HG03558 (cell line): Measurements from ENCODE around the gene RASGRF1.
"Not testable (repeated sequence)": the region's sequence is repeated elsewhere in the genome, so short reads cannot be mapped to it uniquely, and the experiment has no call there.

Experiments
- ATAC-seq: cut with Tn5 transposase; IDR thresholded peaks from one replicate; pipeline ENCODE4 v1.9.1; 2021; ENCODE audit warnings: moderate number of reproducible peaks; ENCODE audit not compliant: unreplicated experiment; ENCODE audit errors: extremely low read depth

Gene RASGRF1, protein sequence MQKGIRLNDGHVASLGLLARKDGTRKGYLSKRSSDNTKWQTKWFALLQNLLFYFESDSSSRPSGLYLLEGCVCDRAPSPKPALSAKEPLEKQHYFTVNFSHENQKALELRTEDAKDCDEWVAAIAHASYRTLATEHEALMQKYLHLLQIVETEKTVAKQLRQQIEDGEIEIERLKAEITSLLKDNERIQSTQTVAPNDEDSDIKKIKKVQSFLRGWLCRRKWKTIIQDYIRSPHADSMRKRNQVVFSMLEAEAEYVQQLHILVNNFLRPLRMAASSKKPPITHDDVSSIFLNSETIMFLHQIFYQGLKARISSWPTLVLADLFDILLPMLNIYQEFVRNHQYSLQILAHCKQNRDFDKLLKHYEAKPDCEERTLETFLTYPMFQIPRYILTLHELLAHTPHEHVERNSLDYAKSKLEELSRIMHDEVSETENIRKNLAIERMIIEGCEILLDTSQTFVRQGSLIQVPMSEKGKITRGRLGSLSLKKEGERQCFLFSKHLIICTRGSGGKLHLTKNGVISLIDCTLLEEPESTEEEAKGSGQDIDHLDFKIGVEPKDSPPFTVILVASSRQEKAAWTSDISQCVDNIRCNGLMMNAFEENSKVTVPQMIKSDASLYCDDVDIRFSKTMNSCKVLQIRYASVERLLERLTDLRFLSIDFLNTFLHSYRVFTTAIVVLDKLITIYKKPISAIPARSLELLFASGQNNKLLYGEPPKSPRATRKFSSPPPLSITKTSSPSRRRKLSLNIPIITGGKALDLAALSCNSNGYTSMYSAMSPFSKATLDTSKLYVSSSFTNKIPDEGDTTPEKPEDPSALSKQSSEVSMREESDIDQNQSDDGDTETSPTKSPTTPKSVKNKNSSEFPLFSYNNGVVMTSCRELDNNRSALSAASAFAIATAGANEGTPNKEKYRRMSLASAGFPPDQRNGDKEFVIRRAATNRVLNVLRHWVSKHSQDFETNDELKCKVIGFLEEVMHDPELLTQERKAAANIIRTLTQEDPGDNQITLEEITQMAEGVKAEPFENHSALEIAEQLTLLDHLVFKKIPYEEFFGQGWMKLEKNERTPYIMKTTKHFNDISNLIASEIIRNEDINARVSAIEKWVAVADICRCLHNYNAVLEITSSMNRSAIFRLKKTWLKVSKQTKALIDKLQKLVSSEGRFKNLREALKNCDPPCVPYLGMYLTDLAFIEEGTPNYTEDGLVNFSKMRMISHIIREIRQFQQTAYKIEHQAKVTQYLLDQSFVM (N-terminal part only)

DNA sequence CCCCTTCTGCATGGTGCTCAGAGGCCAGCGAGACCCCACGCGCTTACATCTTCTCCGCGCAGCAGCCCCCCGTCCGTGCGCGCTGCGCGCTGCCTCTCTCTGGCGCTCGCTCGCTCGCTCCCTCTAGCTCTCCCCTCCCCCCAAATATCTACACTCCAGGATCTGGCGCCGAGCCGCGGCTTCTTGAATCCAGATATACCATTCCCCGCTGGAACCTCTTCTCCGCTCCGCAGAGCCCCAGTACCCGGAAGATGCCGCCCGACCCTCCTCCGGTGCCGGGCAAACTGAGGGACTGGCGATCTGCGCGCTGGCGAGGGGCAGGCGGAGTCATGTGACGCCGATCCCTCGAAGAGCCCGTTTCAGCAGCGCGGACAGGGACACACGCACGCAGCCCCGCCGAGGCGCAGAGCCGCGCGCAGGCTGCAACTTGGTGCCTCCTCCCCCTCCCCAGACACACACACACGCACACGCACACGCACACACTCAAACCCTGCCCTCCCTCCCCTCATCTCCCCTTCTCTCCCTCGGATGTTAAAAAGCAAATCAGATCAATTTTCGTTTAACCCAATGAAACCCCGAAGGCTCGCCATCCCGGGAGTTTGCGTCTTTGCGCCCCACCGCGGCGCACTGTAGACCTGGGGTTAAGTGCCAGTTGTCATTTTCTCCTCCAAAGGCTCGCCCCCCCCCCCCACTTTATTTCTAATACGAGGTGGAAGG is at the start of gene RASGRF1:
Gene RASGRF1, minus strand, starts transcription at position 294 of the 717 bp plus-strand sequence. Its CDS starts 282 bp downstream, at position 12.
- no peak for ATAC-seq

DNA sequence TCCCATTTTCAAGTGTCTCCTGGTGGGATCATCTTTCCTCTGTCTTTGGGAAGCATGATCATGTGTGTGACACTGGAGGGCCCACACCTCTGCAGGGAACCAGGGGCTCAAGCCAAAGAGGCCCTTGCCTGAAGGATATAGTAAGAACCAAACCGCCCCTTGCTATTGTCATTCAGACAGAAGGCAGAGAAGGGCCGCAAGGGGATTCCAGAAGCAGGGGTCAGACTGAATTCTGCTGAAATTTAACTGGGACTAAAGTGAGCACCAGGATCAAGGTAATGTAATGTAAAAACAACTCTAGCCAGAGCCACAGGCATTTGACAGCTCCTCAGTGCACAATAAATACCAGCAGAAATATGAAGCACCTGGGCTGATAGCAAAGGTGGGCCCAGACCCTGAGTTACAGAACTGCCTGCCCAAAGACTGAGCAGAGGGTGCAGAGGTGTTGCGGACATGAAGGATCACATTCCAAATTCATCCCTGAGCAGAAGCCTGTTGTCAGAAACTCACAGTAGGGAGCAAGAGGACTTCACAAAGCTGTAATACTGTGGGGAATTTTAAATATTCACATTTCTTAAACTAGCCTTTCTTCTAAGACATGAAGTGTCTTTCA is 46.0 kb upstream of the RASGRF1 start:
- ATAC-seq: no peak

DNA sequence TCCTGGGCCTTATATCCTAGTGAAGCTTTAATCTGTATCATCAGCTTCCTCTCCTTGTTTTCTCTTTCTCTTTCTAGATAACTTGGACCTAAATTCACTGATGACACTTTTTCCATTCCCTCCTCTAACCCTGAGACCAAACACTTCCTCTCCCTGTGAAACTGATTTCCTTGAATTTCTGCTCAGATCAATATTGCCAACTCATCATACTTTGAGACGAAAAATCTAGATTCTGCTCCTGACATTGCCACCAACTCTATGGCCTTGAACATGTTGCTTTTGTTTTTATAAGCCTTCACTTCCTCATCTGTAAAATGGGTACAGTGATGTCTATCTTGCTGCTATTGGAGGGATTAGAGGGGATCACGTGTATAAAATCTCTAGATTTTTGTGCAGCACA is 42.7 kb upstream of the RASGRF1 start:
- no peak for ATAC-seq

DNA sequence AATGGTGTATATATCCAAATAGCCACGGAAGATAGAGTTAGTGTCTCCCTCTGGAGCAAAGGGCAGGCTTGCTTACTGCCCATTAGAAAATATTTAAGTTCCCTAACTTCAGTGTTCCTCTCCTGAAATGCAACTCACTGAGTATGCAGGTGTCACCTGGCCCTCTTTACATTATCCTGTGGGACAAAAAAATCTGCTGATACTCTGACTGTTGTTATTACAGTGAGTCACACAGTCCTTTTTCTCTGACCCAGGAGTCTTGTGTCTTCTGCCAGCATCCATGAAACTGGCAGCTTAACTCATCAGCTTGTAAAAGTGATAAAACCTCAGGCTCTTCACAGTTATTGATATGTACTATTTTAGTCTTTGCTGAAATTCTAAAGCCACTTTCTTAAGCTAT is 42.2 kb upstream of the RASGRF1 start:
- no peak for ATAC-seq

DNA sequence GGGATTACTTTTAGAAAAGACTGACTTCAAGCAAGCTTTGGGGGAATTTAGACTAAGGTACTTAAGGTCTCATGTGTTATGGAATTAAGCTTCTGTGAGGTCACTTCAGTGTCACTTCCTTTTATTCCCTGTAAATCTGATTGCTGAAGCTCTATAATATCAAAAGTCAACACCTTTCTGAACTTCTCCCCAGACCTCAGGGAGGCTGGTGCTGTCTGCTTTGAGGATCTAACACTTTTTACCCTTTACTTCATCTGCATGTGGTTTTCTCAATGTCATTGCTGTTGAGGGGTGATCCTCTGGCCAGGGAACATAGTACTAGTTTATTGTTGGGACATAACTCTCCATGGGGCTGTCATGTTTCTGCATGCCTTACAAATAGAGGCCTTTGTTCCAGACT is 41.8 kb upstream of the RASGRF1 start:
- no peak for ATAC-seq

DNA sequence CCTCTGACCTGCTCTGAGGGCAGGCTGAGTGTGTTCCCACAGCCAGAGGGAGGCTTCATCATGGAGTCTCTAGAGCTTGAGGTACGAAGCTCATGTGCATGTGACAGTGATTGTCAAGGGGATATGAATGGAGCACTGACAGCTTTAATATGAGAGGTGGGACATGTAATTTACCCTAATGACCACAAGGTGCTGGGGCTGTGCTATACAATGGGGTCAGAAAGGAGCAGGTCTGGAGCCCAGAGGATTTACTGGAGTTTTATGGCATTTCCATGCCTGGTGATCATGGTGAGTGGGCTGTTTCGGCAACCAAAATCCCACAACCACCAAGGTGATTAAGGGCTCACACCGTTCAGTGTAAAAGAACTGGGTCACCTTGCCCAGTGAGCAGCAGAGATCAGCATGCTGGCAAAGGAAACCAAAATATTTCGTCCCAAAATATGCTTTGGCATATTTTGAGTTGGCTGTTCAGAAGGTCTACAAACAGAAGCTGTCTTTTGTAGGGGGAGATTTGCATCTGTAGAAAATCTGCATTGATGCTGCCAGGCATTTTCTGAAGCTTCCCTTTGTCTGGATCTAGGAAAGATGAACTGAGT is 40.1 kb upstream of the RASGRF1 start:
- ATAC-seq: no peak

DNA sequence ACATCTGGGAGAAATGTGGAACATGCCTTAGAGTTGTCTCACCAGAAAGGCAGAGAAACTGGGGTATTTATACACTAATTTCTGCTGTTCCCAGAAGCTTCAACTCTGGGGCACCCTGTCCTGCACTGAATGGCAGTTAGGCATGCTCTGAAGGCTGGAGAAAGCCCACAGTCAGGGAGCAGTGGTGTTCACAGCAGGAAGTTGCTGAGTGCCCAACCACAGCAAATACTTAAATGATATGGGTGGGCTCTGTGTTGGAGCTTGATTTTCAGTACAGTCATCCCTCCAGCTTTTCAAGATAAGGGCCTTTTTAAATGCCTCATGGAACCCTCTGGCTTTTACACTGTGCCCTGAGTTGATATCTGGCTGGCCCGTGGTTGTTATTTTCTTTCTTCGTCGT is 38.7 kb upstream of the RASGRF1 start:
- no peak for ATAC-seq

DNA sequence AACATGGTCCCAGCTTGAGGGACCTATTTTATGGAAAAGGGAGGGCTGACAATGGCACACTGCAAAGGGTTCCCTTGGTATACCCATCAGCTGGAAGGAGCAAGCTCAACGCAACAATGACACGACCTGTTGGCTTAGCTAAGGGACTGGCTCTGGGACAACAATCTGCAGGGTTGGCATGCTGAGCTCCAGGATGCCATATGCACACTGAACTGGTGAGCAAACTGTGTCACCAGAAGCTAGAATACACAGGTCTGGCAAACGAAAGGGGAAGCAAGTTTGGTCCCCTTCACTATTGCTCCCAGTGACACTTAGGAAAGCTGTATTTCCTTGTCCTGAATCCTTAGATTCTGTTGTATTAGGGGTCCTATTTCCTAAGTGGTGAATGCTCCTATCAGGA is 38.0 kb upstream of the RASGRF1 start:
- ATAC-seq: no peak

DNA sequence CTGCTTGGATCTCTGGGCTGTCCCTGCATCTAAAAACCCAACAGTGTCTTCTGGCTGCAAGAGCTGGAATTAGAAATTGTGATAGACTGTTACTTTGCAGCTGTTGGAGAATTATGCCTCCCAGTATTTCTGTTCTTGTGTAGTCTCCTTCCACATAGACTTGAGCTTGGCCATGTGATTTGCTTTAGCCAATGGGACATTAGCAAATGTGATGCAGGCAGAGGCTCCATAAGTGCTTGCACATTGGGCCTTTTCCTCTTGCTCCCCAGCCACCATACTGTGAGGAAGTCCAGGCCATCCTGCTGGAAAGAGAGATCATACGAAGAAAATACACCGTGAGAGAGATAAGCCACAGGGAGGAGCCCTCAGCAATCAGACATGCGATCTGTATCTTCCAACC is 33.8 kb upstream of the RASGRF1 start:
- ATAC-seq: no peak

DNA sequence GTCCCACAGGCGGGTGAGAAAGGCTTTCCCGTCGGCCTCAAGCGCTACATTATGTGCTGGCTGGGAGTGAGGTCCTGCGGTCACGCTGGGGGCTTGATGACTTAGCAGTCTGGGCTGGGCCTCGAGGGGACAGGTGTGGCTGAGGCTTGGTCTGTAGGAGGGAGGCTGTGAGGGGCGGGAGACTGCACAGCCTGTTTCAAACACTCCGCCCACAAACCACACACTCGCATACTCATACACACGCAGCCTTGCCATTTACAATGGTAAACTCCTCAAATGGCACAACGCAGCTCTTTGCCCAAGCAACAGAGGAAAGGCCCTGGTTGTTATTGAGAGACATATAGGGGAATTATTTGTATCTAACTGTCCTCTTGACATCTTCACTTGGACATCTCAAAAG is 32.4 kb upstream of the RASGRF1 start:
- no peak for ATAC-seq

DNA sequence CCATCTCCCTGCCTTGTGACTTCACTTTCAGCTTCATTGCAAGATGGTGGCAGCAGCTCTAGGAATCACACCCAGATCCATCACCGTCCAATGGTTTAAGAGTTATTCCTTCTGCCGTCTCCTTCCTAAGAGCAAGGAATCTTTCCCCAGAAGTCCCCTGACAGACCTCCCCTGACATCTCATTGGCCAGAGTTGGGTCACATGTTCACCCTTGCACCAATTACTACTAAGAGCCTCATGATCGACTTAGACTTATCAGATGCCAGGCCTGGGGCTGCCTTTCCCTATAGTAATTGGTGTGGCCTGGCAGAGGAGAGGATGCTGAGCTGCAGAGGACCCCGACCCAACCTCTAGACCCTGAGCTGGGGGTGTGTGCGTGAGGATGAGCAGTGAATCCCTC is 31.8 kb upstream of the RASGRF1 start:
- no peak for ATAC-seq

DNA sequence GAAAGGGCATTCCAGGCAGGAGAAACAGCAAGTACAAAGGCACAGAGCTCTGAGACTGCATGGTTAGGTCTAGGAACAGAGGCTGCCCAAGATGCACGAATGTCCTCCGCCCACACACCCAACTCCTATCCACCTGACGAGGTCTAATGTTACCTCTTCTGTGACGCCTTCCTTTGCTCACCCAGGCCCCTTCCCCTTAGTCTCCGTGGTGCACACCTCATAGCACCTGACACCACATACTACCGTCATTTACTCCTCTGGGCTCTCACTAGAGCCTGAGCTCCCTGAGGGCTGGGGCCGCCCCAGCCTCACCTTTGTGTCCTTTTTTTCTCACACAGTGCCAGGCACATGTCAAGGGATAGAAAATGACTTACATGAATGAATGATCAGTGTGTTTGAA is 31.0 kb upstream of the RASGRF1 start:
- no peak for ATAC-seq

DNA sequence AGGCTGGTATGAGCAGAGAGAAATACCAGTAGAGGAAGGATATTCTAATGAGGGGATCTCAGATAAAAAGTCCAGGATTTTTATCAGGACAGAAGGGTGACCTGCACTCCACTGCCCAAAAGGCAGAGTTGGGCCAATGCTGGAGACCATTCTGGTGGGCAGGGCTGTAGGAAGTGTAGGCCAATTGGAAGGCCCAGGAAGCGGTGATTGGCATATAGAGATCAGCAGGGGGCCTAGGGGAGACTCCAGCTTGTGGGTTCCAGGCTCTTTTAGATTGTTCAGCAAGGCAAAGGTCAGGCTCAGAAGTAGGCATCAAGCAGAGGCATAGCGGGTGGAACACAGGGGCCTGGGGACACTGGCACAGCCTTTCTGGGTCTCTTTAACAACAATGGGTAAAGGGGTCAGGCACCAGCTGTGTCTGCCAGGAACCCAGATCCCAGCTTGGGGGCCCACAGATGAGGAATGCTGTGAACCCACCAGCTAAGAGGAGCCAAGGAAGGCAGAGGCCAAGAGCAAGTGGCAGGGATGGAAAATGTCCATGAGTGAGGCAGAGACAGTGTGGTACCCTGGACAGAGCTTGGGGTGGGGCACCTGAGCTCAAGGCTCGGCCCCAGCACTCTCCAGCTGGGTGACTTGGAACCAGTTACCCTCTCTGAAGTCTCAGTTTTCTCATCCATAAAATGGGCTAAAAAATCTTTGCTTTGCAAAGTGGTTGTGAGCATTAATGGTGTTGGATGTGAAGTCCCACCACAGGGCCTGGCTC is 27.0 kb upstream of the RASGRF1 start:
- ATAC-seq: no peak

DNA sequence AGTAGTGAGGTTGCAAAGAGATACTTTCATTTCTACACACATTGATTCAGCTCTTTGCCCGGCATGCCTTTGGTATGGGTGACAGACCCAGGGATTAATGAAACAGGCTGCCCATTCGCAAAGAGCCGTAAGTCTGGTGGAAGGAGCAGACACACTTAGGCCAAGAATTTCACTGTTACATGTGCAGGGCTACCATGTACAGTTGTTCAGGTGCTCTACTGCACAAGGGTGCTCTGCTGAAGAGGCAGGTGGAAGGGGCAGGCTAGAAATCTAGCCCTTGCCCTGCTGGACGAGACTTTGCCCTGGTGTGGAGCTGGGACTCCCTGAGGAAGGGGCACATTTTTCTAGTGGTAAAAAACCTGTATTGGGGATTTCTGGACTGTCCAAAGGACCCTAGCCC is 26.2 kb upstream of the RASGRF1 start:
- no peak for ATAC-seq

DNA sequence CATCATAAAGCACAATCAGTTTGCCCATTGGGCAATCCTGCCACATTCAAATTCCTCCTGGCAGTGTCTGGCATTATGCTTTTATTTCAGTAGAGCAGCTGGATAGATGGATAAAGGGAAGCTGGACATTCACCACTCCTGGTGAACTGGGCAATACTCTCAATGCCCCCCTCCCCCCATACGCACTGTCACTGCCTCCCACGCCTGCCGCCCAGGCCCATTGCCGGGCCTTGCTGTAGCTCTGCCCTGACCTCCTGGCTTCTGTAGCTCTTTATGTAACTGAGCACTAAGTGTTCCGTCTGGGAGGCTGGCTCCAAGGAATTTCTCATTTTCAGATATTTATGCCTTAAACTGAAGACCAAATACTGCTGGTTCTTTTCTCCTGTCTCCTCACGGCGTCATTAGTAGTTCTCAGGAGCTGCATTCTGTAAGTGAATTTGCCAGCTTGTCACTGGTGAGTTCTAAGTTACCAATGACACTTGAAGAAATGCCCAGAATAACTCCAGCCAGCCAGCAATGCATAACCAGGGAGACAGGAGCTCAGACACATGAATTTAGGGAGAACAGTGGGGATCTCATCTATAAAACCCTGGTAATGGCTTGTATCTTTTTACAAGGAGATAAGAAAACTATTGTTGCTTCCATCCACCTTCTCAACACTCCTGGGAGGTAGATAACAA is 25.5 kb upstream of the RASGRF1 start:
- no peak for ATAC-seq

DNA sequence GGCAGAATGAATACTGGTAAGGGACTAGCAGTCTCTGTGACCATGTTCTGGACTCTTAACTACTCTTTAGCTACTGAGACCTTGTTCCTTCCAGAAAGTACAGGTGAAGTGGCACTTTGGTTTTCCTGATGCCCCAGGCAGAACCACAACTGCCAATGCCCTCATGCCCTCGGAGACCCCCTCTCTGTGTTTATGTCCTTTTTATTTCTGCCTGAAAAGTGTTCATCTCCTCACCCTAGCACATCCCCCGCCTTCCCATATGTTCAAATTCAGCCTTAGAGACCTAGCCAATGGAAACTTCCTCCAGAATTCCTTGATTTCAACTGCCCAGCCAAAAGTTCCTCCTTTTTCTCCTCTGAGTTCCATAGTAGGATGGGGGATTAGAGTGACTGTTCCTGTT is 23.3 kb upstream of the RASGRF1 start:
- no peak for ATAC-seq

DNA sequence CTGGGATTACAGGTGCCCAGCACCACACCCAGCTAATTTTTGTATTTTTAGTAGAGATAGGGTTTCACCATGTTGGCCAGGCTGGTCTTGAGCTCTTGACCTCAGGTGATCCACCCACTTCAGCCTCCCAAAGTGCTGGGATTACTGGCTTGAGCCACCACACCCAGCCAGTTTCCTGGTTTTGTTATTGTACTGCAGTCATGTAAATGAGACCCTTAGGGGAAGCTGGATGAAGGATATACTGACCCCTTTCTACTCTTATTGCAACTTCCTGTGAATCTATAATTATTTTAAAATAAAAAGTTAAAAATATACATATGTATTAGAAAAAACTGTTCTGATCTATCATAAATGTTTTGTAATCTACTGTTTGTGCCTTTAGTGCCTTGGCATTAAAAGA is 20.8 kb upstream of the RASGRF1 start:
- ATAC-seq: not testable (repeated sequence)

DNA sequence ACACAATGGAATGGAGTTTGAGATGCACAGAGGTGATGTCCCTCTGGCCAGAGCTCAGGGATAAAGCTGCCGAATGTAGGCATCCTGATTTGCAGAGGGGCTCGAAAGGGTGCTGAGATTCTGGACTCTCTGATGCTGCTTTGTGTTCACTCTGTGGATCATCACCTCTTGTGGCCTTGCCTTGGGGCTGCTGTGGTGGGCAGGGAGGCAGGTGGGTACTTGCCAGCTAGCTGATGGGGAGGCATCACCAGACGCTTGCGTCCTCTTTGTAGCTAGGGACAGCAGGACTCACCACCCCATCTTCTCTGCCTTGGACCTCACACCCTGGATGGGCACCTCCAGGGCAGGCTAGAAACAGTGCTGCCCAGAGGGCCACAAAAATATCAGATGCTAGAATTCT is 14.6 kb upstream of the RASGRF1 start:
- no peak for ATAC-seq
